GM19328 (cell line): Measurements from ENCODE around the gene RFLNA.

Experiments
- ATAC-seq: cut with Tn5 transposase; IDR thresholded peaks from one replicate; pipeline ENCODE4 v1.9.1; 2021; ENCODE audit warnings: mild to moderate bottlenecking, moderate library complexity; ENCODE audit not compliant: unreplicated experiment

RFLNA gene, protein sequence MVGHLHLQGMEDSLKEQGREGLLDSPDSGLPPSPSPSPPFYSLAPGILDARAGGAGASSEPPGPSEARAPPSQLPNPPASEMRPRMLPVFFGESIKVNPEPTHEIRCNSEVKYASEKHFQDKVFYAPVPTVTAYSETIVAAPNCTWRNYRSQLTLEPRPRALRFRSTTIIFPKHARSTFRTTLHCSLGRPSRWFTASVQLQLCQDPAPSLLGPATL

GRCh38 chr12:124294780-124295341, at the start of gene RFLNA:
RFLNA (plus strand) TSS chr12:124295093; CDS start chr12:124295430, 337 bp downstream.
- ATAC-seq: no peak

- no peak for ATAC-seq
Observed at GRCh38 chr12:124247331-124247730, 47.6 kb upstream of the RFLNA start.

DNA sequence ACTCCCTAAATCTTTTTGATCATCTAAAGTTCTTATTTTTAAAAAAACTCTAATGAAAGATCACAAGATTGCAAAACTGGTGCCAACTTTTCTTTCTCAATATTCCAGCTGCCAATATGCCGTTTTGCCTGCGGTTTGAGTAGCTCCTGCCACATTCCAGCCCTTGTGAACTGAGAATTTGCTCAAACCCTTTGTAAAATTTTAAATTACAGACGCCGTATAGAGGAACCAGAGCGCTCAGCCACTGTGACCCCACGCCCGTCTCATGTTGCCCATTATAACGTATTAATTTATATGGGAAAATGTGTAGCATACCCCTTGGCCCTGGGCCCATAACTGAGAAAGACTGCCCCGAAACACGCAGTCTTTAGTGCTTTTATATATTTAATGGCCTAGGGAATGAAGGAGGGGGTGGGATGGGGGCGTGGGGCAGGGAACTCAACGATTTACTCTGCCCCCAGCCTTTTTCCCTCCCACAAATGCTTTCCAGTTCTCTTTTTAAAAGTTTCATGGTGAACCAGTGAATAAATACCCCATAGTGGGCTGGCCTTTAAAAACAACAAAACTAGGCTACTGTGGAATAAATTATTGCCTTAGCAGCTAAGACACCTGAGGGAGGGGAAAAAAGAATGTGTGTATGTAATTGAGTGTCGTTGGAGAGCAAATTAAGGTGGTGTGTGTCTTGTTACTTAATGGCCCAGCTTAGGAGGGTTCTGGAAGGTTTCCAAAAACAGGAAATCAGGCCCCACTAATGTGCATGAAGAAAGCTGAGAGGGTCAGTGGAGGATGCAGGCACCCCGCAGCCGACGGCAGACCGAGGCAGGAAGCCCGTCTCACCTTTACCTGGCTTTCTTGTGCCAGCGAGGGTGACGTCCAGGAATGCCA, 45.7 kb upstream of the RFLNA start:
- no peak for ATAC-seq

DNA sequence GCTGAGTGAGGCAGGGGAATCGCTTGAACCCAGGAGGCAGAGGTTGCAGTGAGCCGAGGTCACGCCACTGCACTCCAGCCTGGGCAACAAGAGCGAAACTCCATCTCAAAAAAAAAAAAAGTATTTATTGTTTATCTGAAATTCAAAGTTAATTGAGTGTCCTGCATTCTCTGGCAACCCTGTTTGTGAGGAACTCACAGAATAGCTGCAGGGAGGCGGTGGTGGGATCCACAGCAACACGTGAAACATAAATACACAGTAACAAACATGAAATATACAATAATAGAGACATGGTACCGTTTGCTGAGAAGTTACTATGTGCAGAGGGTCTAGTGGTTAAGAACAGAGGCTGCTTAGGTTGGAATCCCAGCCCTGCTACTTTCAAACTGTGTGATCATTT, 43.7 kb upstream of the RFLNA start:
- ATAC-seq: no peak

DNA sequence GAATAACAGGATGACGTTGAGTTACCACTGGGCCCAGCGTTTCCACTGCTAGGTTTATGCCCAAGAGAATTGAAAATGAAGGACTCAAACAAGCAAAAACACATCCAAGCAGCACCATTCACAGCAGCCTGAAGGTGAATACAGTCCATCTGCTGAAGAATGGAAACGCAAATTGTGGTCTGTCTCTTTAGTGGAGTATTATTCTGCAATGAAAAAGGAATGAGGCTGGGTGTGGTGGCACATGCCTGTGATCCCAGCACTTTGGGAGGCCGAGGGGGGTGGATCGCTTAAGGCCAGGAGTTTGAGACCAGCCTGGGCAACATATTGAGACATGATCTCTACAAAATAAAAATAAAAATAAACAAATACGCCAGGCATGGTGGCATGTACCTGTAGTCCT, 41.9 kb upstream of the RFLNA start:
- ATAC-seq: no peak

GRCh38 chr12:124254126-124254525, 40.8 kb upstream of the RFLNA start:
- ATAC-seq: no peak

DNA sequence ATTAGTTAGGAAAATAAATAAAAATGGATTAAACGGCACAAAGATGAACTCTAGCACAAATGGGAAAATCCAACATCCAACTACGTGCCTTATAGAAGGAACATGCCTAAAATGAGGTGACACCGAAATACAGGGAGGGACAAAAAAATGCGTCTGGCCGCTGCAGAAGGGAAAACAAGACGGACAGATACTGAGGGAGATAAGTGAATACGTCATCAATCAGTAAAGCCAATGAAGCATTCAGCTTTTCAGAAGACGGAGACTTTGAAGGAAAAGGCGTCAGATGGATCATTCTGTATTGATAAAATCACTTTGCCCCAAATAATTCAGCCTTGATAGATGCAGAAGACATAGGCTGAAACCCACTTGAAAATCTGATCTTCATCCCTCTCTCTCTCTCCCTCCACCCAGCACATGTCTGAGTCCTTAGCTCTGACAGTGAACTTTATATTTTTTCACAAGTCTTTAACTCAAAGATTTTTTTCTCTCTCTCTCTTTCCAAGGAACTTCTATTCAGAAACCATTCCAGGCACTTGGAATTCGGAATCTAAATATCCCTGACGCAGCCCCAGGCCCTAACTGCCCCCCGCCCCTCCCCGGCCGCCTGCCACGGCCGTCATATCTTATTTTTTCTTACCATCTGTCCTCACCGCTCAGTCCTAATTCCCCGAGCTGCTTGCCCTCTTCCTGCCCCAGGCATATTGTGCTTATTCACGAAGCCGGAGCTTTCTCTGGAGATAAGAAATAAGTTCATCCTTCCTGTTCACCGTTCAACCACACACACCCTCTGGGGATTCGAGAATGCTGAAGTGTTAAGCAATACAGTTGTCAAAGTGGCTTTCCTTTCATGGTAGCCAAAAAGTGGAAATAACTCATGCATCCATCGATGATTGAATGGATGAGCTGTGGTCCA, 35.5 kb upstream of the RFLNA start:
- no peak for ATAC-seq

- no peak for ATAC-seq
Observed at GRCh38 chr12:124261885-124262284, 33.0 kb upstream of the RFLNA start.

- ATAC-seq: no peak
Observed at GRCh38 chr12:124264089-124264795, 30.7 kb upstream of the RFLNA start.

GRCh38 chr12:124264879-124265278, 30.0 kb upstream of the RFLNA start:
- no peak for ATAC-seq

- ATAC-seq: no peak
Observed at GRCh38 chr12:124267205-124267778, 27.6 kb upstream of the RFLNA start.

GRCh38 chr12:124270671-124271070, 24.2 kb upstream of the RFLNA start:
- ATAC-seq: no peak

DNA sequence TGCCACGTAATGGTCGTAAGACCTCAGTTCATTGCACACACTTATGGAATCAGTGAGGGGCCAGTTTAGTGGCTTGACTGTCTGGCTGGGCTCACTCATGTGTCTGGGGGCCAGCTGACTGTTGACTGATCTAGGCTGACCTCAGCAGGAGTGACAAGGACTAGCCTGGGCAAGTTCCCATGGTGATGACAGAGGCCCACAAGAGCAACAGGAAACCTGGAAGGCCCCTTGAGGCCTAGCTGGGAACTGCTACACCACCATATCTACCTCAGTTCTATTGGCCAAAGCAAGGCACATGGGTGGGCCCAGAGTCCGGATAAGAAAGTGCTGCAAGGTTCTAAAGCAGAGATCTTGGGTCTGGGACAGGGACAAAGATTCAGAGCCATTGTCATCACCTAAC, 21.3 kb upstream of the RFLNA start:
- no peak for ATAC-seq

DNA sequence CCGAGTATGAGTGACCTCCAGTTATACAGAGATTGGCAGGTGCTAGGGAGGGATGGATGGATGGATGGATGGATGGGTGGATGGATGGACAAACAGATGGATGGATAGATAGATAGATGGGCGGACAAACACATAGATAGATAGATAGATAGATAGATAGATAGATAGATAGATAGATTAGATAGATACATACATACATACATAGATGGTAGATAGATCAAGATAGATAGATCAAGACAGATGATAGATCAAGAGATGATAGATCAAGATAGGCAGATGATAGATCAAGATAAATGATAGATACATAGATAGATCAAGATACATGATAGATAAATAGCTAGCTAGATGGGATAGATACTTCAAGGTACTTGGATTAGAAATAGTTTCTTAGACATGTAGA, 18.6 kb upstream of the RFLNA start:
- ATAC-seq: no peak

DNA sequence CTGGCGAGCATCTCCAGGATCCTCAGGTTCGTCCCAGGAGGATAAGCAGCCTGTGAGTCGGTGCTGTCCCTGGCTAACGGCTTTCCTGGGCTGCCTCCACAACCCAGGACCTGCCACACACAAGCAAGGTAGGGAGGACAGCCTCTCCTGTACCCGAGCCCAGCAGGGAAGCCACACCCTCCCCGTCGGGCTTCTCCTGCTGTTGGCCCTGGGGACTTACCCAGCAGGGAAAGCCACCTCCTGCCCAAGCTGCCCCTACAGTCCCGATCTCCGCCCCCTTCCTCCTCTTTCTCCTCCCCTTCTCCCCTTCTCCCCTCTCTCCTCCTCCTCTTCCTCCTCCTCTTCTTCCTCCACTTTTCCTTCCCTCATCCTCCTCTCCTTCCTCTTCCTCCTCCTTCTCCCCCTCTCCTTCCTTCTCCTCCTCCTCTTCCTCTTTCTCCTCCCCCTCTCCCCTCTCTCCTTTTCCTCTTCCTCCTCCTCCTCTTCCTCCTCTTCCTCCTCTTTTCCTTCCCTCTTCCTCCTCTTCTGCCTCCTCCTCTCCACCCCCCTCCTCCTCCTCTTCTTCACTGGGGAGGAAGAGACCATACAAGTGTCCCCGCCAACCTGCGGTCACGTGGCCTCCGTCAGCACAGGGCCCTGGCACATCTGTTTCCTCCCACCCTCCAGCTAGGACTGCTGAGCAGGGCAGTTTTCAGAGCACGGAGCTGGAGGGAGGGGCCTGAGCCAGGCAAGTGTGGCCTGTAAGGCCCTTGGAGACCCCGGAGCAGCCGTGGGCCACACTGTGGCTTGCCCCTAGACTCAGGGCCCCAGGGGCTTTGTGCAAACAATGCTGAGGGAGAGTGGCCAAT, 17.3 kb upstream of the RFLNA start:
- ATAC-seq: no peak

- ATAC-seq: no peak
Observed at GRCh38 chr12:124278389-124279101, 16.3 kb upstream of the RFLNA start.

DNA sequence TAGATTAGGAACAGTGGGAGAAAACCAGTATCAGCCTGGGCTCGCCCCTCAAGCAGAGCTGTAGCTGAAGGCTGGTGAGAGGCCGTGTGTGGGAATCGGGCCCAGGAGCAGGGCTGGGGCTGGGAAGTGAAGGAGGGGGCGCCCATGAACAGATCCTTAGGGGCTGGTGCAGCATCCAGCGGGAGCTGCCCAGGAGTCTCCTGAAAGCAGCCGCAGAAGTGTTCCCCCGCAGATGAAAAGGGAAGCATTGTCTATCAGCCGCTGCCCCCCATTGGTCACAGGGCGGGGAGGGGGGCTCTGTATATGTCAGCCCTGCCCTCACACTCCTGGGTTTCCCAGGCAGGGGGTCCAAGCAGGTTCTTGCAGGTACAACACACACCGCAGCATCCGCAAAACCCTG, 15.6 kb upstream of the RFLNA start:
- ATAC-seq: no peak

- ATAC-seq: no peak
Observed at GRCh38 chr12:124279846-124280360, 15.0 kb upstream of the RFLNA start.
